ENCODE results near the gene AP1G1. TPM values are rescaled to one million over a fixed set of nuclear protein-coding genes. Genes with fewer than 3 reads are reported as not detected.
A peak's percentile ranks its signal among the peaks of the same experiment; 100 is the strongest.

Gene AP1G1
- 10 to 100 TPM in 4 of 6 donors, 1 to 10 TPM in 2; 5.6 to 17.6 (median 14.8) TPM for polyA plus RNA-seq (ENCODE audit: low read depth in 6 of 6)

DNA sequence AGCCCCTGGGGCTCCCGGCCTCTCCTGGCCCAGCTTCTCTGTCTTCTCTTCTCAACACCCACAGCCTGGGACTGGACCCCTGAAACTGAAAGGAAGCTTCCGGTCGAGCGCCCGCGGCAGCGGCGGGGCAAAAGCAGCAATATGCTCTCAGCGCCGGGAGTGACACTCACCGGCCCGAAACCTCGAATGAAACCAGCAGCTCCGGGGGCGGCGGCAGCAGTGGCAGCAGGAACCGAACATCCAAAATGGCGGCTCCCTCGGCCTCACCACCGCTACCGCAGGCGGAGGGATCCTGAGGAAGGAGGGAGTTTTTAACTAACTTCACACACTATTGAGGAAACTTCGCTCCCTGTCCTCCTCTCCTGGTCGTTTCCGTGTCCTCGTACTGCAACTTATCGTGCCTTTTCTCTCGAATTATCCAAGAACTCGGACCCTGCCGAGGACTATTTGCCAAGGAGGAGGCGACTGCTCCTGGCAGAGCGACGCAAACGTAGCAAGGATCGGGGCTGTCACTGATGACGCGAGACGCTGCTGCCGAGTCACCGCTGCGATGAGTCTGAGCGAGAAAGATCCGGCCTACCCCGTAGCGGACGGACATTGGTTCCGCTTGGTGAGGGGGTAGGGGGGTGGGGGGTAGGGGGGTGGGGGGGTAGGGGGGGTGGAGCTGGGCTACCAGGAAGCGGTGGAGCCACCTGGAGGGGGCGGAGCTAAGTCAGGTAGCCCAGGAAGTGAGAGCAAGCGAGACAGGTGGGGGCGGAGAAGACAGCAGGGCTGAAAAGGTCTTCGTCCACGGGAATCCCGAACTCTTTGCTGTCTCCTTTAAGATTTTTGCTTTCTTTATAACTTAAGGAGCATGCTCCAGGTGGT, at the start of gene AP1G1:
AP1G1 (minus strand) TSS at position 242 of the 867 bp plus-strand sequence. CDS start 19,355 bp downstream, outside the sequence.
- peaks cover 0 to 2% (median 0%) of the 10 kb centered on the region in 7 donors for H3K9me3 Mint-ChIP-seq
- H3K27ac Mint-ChIP-seq, result peak within 1 kb of the TSS; percentile 100
- peaks cover 9 to 36% (median 23%) of the 10 kb centered on the region in 3 donors for H3K4me1 Mint-ChIP-seq
- DNase-seq (peak; percentile 93), ATAC-seq (ENCODE audit: low read depth in 2 of 2) (peak; percentile 89)
- peaks cover 0 to 13% of the 10 kb centered on the region in 2 donors for H3K36me3 Mint-ChIP-seq
- H3K27me3 Mint-ChIP-seq, result no peaks in the 10 kb centered on the region
- peak within 1 kb of the TSS; percentile 91 to 100 (median 99) for H3K4me3 Mint-ChIP-seq

DNA sequence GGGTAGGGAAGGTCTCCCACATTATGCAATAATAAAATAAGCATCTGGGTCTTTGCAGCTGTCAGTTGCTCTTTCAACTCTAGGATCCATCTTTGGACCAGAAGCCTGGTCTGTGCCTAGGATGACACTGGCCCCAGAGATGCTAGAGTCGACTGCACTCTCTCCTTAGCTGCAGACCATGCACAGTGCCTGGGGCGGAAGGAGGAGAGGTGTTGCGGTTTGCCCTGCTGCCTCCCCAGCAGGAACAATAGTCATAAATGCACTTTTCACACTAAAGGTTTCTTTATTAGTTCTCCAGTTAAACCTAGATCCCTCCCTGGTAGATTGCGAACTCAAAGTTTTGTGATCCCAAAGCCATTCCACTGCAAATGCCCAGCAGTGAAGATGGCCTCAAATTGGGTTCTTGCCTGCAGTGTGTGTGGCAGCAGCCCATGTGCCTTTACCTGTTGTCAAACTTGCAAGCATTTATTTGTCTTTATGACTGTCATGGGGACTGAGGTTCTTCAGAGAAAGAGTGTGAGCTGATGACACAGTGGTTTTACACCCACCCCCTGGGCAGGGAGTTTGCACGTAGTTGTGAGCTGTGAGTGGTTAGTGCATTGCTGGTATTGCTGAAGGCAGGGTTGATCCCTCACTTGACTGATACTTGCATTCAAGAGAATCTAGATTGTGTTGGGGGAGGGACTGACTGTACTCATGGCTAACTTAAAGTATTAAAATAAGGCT, 47.5 kb upstream of the AP1G1 start:
- peaks cover 41 to 61% (median 48%) of the 10 kb centered on the region in 3 donors for H3K4me1 Mint-ChIP-seq

DNA sequence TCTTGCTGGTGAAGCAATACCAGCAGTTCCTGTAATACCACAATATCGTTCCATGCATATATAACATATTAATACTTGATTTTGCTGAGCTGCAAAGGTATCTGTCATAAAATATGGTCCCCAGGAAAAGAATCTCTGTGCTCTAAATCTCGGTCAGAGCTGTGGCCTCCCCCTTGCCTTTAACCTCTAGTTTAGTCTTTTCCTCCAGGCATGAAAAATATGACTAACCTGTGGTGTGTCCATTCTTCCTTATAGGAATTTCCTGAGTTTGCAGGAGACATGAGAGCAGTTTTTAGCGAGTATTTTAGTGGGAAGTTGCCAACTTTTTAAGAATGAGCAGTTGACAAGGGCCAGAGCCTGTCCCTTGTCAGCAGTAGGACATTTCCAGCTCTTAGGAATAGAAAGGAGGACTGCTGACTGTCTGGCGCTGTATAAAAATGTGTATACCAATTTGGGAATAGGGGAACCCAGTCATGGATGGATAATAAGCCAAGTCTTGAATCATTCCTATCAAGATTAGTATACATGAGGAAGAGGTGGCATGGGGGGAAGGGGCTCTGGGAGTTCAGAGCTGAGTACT, 45.8 kb upstream of the AP1G1 start:
- ATAC-seq (ENCODE audit: low read depth in 2 of 2) (no peak), DNase-seq (no peak)
- no peaks in the 10 kb centered on the region for H3K27me3 Mint-ChIP-seq
- H3K4me3 Mint-ChIP-seq, result peak overlapping the region in 1 of 8 donors; percentile 57
- H3K27ac Mint-ChIP-seq, result peak overlapping the region in 3 of 6 donors; percentile 91 to 99 (median 94)
- H3K4me1 Mint-ChIP-seq, result peaks cover 48 to 63% (median 54%) of the 10 kb centered on the region in 3 donors
- no peaks in the 10 kb centered on the region for H3K9me3 Mint-ChIP-seq
- H3K36me3 Mint-ChIP-seq, result peaks cover 9 to 18% of the 10 kb centered on the region in 2 donors

More for the DNA sequence above, 47.5 kb upstream of the AP1G1 start:
- H3K36me3 Mint-ChIP-seq, result peaks cover 7 to 12% of the 10 kb centered on the region in 2 donors
- no peak overlapping the region for H3K4me3 Mint-ChIP-seq
- DNase-seq (no peak), ATAC-seq (ENCODE audit: low read depth in 2 of 2) (no peak)
- no peaks in the 10 kb centered on the region for H3K27me3 Mint-ChIP-seq
- no peaks in the 10 kb centered on the region for H3K9me3 Mint-ChIP-seq
- peak overlapping the region in 2 of 6 donors; percentile 39 to 49 for H3K27ac Mint-ChIP-seq

DNA sequence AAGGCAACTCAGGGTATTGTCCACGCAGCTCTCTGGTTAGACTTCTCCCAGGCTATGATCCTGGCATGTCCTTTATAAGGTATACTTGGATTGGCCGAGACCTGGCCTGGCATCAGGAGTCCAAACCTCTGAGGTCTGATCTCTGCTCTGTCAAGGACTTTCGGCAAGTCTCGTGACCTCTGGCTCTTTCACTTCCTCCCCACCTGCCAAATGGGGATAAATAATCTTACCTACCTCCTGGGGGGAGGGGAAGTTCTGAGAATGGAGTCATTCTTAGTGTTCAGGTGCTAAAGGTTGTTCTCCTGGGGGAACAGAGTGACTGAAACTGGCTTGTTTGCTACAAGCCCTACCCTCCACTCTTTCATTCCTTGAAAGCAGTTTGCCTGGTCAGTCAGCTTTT, 44.8 kb upstream of the AP1G1 start:
- Mint-ChIP-seq H3K4me1 (peaks cover 49 to 66% (median 52%) of the 10 kb centered on the region in 3 donors), H3K36me3 (peaks cover 8 to 22% of the 10 kb centered on the region in 2 donors), H3K27me3 (no peaks in the 10 kb centered on the region), H3K4me3 (peak overlapping the region; percentile 47 to 80 (median 67)), H3K9me3 (no peaks in the 10 kb centered on the region), H3K27ac (peak overlapping the region; percentile 94 to 99 (median 97))
- peak; percentile 85 to 88 for ATAC-seq (ENCODE audit: low read depth in 2 of 2)
- DNase-seq, result peak; percentile 63

DNA sequence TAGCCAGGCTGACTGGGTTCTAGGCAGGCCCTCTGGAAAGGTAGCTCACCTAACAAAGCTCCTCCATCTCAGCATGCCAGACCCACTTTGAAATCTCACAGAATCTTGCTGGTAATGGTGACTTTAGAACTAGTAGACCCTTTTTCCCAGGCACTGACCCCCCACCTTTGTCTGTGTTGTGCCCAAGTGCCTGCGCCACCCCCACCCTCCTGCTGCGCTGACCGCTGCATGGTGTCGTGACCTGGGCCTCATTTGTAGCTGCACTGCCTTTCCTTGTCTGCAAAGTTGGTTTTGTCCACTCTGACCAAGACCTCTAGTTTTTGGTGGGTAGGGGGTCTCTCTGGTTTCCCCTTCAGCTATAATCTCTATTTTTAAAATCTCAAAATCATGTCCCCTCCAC, 43.9 kb upstream of the AP1G1 start:
- ATAC-seq (ENCODE audit: low read depth in 2 of 2), result no peak
- Mint-ChIP-seq H3K9me3 (no peaks in the 10 kb centered on the region), H3K4me1 (peaks cover 56 to 67% (median 60%) of the 10 kb centered on the region in 3 donors), H3K36me3 (peaks cover 10 to 29% of the 10 kb centered on the region in 2 donors), H3K27ac (peak overlapping the region; percentile 47 to 99 (median 95)), H3K27me3 (no peaks in the 10 kb centered on the region), H3K4me3 (peak overlapping the region in 3 of 8 donors; percentile 6 to 68 (median 42))
- DNase-seq, result no peak

DNA sequence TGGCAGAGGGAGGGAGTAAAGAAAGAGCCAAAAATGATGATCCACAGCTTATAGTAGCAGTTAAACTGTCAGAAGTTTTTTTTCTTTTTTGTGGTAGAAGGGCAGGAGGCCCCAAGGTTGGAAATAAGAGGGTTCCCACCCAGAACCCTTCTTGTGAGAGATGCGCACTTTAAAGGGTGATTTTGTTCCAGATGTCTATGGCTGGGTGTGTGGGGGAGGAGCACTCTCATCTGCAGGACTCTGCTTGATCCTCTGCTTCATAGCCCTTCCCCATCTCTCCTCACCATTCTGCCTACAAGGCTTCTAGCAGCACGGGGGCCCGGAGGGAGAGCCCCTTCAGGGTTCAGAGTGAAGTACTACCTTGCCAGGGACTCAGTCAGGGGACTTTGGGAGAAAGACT, 43.5 kb upstream of the AP1G1 start:
- Mint-ChIP-seq H3K36me3 (peaks cover 10 to 29% of the 10 kb centered on the region in 2 donors), H3K27ac (peak overlapping the region; percentile 33 to 99 (median 78)), H3K27me3 (no peaks in the 10 kb centered on the region), H3K9me3 (no peaks in the 10 kb centered on the region), H3K4me1 (peaks cover 57 to 71% (median 64%) of the 10 kb centered on the region in 3 donors), H3K4me3 (peak overlapping the region in 3 of 8 donors; percentile 6 to 41 (median 37))
- ATAC-seq (ENCODE audit: low read depth in 2 of 2) (no peak), DNase-seq (no peak)

DNA sequence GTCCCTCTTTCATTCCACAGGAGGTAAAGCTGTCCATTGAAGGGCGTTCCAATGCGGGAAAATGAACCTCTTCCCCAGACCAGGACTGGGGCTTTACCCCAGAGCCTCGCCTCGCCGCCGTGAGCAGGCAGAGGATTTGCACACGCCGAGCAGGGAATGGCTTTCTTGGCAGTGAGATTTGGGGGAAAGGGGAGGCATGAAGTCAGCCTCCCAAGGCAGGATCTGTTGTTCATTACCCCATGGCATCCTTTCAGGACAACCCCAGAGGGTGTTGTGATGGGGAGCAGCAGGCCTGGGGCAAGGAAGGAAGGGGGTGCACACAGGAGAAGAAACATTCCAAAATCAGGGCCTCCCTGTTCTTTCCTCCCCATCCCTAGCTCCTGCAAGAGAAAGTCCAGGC, 43.1 kb upstream of the AP1G1 start:
- Mint-ChIP-seq H3K4me1 (peaks cover 61 to 73% (median 68%) of the 10 kb centered on the region in 3 donors), H3K27me3 (no peaks in the 10 kb centered on the region), H3K36me3 (peaks cover 10 to 29% of the 10 kb centered on the region in 2 donors), H3K4me3 (peak overlapping the region in 3 of 8 donors; percentile 37 to 52 (median 41)), H3K27ac (peak overlapping the region in 4 of 6 donors; percentile 44 to 99 (median 87)), H3K9me3 (no peaks in the 10 kb centered on the region)
- DNase-seq (no peak), ATAC-seq (ENCODE audit: low read depth in 2 of 2) (no peak)

DNA sequence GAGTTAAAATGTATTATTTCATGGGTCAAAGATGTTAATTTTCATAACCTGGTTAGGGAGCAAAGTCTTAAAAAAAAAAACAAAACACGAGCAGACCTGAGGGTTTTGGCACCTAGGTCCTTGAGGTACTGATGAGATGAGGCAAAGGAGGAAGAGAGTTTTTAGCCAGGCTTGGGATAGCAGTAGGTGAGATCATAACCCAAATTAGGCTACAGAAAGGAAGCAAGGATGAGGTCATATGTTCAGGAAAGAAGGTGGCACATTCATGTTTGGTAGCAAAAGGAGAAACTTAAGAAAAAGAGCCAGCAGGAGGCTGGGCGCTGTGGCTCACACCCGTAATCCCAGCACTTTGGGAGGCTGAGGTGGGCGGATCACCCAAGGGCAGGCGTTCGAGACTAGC, 40.0 kb upstream of the AP1G1 start:
- H3K27ac Mint-ChIP-seq, result peak overlapping the region in 1 of 6 donors; percentile 3

DNA sequence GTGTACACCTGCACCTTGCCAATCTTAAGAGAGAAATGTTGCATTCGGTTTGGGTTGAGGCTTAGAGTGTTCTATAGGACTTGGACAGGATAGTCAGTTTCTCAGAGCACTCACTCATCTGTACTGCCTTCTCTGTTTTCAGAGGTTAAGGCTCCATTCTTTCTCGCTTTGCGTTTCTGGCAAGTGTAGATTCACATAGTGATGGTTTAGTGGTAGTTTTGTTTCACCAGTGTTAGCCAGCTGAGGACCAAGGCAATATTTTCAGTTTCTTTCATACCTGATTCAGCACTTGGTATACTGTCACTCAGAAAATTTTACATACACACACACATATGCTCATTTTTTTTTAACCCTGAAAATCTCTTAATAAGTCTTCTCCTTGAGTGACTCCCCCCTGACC, 38.5 kb upstream of the AP1G1 start:
- peaks cover 49 to 59% (median 52%) of the 10 kb centered on the region in 3 donors for H3K4me1 Mint-ChIP-seq
- peak overlapping the region; percentile 93 to 99 (median 98) for H3K4me3 Mint-ChIP-seq
- ATAC-seq (ENCODE audit: low read depth in 2 of 2) (no peak), DNase-seq (no peak)
- H3K9me3 Mint-ChIP-seq, result no peaks in the 10 kb centered on the region
- peaks cover 10 to 29% of the 10 kb centered on the region in 2 donors for H3K36me3 Mint-ChIP-seq
- H3K27me3 Mint-ChIP-seq, result no peaks in the 10 kb centered on the region
- peak overlapping the region; percentile 72 to 100 (median 99) for H3K27ac Mint-ChIP-seq

More for the DNA sequence above, 40.0 kb upstream of the AP1G1 start:
- H3K9me3 Mint-ChIP-seq, result no peaks in the 10 kb centered on the region
- H3K36me3 Mint-ChIP-seq, result peaks cover 10 to 29% of the 10 kb centered on the region in 2 donors
- no peak for ATAC-seq (ENCODE audit: low read depth in 2 of 2)
- peaks cover 55 to 59% (median 57%) of the 10 kb centered on the region in 3 donors for H3K4me1 Mint-ChIP-seq
- DNase-seq, result no peak
- peak overlapping the region in 2 of 8 donors; percentile 4 to 99 for H3K4me3 Mint-ChIP-seq
- no peaks in the 10 kb centered on the region for H3K27me3 Mint-ChIP-seq

DNA sequence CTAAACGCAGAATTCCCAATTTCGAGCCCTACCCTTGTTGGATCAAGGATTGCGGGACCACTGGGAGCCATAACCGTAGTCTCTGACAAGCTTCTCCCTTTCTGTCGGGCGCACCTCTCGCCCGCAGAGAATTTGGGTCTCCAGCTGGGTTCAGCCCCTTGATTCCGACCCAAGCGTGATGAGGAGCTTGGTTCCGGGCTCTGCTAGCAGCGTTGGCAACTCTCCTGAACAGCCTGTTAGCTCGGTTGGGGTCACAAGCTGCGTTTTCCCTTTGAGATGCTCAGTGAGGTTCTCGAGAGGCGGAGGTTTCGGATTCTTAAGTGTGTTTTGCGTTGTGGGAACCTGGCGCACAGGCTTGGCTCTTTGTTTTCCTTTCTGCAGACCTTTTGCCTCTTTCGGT, 37.8 kb upstream of the AP1G1 start:
- Mint-ChIP-seq H3K9me3 (no peaks in the 10 kb centered on the region), H3K36me3 (peaks cover 10 to 29% of the 10 kb centered on the region in 2 donors), H3K4me3 (peak overlapping the region; percentile 93 to 99 (median 98)), H3K27me3 (no peaks in the 10 kb centered on the region), H3K27ac (peak overlapping the region; percentile 84 to 100 (median 99)), H3K4me1 (peaks cover 46 to 65% (median 55%) of the 10 kb centered on the region in 3 donors)
- no peak for ATAC-seq (ENCODE audit: low read depth in 2 of 2)
- peak; percentile 9 for DNase-seq

DNA sequence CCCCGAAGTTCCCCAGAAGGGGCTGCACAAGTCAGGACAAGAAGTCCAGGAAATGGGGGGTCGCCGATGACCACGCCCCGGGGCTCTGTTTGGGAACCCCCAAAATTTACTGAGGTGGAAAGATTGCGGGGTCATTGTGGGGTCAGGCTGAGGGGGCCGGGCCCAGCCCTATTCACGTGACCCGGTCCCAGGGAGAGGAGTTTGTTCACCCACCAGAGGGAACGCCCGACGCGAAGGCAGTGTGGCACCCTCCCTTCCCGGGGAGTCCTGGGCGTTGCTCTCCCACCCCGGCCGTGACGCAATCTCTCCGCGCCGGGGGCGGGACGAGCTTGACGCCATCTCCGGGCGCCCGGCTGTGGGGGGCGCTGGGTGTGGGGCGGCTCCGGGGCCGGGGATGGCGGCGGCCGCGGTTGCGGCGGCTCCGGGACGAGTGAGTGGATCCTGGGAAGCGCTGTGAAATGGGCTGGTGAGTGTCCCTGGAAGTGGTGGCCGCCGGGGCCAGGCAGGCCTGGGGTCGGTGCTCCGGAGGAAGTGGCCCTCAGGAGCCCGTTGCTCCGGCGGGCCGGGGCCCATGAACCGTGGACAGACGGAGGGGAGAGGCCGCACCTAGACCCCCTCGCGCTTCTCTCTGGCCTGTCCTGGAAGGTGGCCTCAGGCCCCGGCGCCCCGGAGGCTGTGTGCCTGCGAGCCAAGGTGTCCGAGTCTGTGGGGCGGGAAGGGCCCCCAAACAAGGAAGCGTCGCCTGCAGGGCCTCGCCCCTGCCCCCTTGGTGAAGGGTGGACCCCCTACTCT, 37.2 kb upstream of the AP1G1 start, which contains the start of gene ATXN1L:
ATXN1L (plus strand) TSS at position 338 of the 792 bp plus-strand sequence. CDS start 3,765 bp downstream, outside the sequence.
- H3K4me3 Mint-ChIP-seq, result peak within 1 kb of the TSS; percentile 93 to 99 (median 98)
- peak within 1 kb of the TSS; percentile 98 to 100 (median 99) for H3K27ac Mint-ChIP-seq
- no peaks in the 10 kb centered on the region for H3K9me3 Mint-ChIP-seq
- ATAC-seq (ENCODE audit: low read depth in 2 of 2), result peak; percentile 87 to 90
- peak; percentile 95 for DNase-seq
- no peaks in the 10 kb centered on the region for H3K27me3 Mint-ChIP-seq
- H3K36me3 Mint-ChIP-seq, result peaks cover 10 to 29% of the 10 kb centered on the region in 2 donors
- peaks cover 44 to 65% (median 55%) of the 10 kb centered on the region in 3 donors for H3K4me1 Mint-ChIP-seq

DNA sequence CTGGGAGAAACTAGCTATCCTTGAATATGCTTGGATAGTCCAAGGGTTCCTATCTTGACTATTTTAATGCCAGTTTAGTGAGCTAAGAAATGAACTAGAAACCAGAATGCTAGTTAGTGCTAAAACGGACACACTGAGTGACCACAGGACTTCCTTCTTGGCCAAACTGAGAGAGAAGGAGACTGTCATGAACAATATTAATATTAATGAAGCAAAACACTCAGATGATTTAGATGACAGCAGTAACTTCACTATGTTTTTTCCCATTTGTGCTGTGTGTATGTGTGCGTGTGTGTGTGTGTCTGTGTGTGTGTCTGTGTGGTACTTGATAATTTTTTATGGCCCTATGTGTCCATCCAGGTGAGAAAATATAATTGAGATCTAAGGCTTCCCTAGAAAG, 34.9 kb upstream of the AP1G1 start:
- H3K36me3 Mint-ChIP-seq, result peaks cover 4 to 8% of the 10 kb centered on the region in 2 donors
- ATAC-seq (ENCODE audit: low read depth in 2 of 2), result no peak
- no peak for DNase-seq
- no peaks in the 10 kb centered on the region for H3K9me3 Mint-ChIP-seq
- no peaks in the 10 kb centered on the region for H3K27me3 Mint-ChIP-seq
- H3K4me3 Mint-ChIP-seq, result peak overlapping the region in 1 of 8 donors; percentile 78
- peaks cover 35 to 56% (median 43%) of the 10 kb centered on the region in 3 donors for H3K4me1 Mint-ChIP-seq
- H3K27ac Mint-ChIP-seq, result peak overlapping the region; percentile 57 to 99 (median 71)

Data from naive B cell (primary cell).